ENCODE measurements around the gene RHOT2. TPM values are rescaled to one million over a fixed set of nuclear protein-coding genes. Genes with fewer than 3 reads are reported as not detected.

RHOT2 gene
- total and polyA plus RNA-seq, 9 donors, result 11.6 to 100 (median 80.6) TPM

- Histone ChIP-seq H3K4me1 (ENCODE audit: insufficient read depth) (peaks cover 15% of the 10 kb centered on the region), H3K9me3 (no peaks in the 10 kb centered on the region), H3K27ac (no peak overlapping the region), H3K4me3 (no peak overlapping the region), H3K27me3 (no peaks in the 10 kb centered on the region), H3K36me3 (no peaks in the 10 kb centered on the region)
- DNase-seq, result no peak
- intact Hi-C loops (cut with DNase I), result no loop called here
- TF ChIP-seq EP300 (IDR thresholded peaks at IDR 0.05) (no peak), POLR2A (IDR thresholded peaks at IDR 0.05) (no peak), CTCF (IDR thresholded peaks at IDR 0.05) (no peak)
- WGBS, 3 donors, result 75 to 77% (median 76%) methylated on average over 28 to 40 of the region's 40 CpGs
These were observed 3.6 kb downstream of the RHOT2 start for GRCh38 chr16:671353-672131.

GRCh38 chr16:672371-672770 lies 4.4 kb downstream of the RHOT2 start:
- no peak overlapping the region for H3K27ac ChIP-seq
- 90 to 94% (median 91%) methylated on average over 13 to 19 of the region's 19 CpGs for WGBS, 3 donors
- intact Hi-C loops (cut with DNase I), result no loop called here
- H3K4me3 ChIP-seq, result no peak overlapping the region
- H3K4me1 ChIP-seq (ENCODE audit: insufficient read depth), result peaks cover 13% of the 10 kb centered on the region
- no peak for DNase-seq
- no peaks in the 10 kb centered on the region for H3K36me3 ChIP-seq
- TF ChIP-seq CTCF (IDR thresholded peaks at IDR 0.05) (no peak), POLR2A (IDR thresholded peaks at IDR 0.05) (no peak), EP300 (IDR thresholded peaks at IDR 0.05) (no peak)
- no peaks in the 10 kb centered on the region for H3K27me3 ChIP-seq
- no peaks in the 10 kb centered on the region for H3K9me3 ChIP-seq

- no peak overlapping the region for H3K4me3 ChIP-seq
These were observed 4.9 kb downstream of the RHOT2 start for GRCh38 chr16:672851-673250.

GRCh38 chr16:673399-673991 lies 5.6 kb downstream of the RHOT2 start:
- H3K36me3 ChIP-seq, result no peaks in the 10 kb centered on the region
- WGBS, 3 donors, result 83 to 90% (median 87%) methylated on average over 12 to 18 of the region's 18 CpGs
- no peak overlapping the region for H3K4me3 ChIP-seq
- peaks cover 12% of the 10 kb centered on the region for H3K4me1 ChIP-seq (ENCODE audit: insufficient read depth)
- TF ChIP-seq EP300 (IDR thresholded peaks at IDR 0.05) (no peak), POLR2A (IDR thresholded peaks at IDR 0.05) (no peak), CTCF (IDR thresholded peaks at IDR 0.05) (no peak)
- DNase-seq, result no peak
- intact Hi-C loops (cut with DNase I), result no loop called here
- no peaks in the 10 kb centered on the region for H3K9me3 ChIP-seq
- H3K27me3 ChIP-seq, result no peaks in the 10 kb centered on the region
- H3K27ac ChIP-seq, result no peak overlapping the region

More at GRCh38 chr16:672851-673250, 4.9 kb downstream of the RHOT2 start:
- DNase-seq, result no peak
- Histone ChIP-seq H3K27ac (no peak overlapping the region), H3K9me3 (no peaks in the 10 kb centered on the region), H3K27me3 (no peaks in the 10 kb centered on the region), H3K4me1 (ENCODE audit: insufficient read depth) (peaks cover 12% of the 10 kb centered on the region), H3K36me3 (no peaks in the 10 kb centered on the region)
- TF ChIP-seq EP300 (IDR thresholded peaks at IDR 0.05) (no peak), POLR2A (IDR thresholded peaks at IDR 0.05) (no peak), CTCF (IDR thresholded peaks at IDR 0.05) (no peak)
- WGBS, 3 donors, result 93 to 94% (median 93%) methylated on average over 16 to 21 of the region's 21 CpGs
- intact Hi-C loops (cut with DNase I), result no loop called here
